NCI-H2196 (cell line): Measurements from ENCODE around the gene COPA.
"Not testable (repeated sequence)": the region's sequence is repeated elsewhere in the genome, so short reads cannot be mapped to it uniquely, and the experiment has no call there.

ENCODE experiments used
- DNase-seq: peaks from one replicate; lab custom pipeline; 2025; ENCODE audit not compliant: unreplicated experiment; lab: John Stamatoyannopoulos, UW

Gene COPA

GRCh38 chr1:160328184-160328583, 14.9 kb downstream of the COPA start:
- DNase-seq, result no peak

- DNase-seq, result no peak
These were observed 16.6 kb downstream of the COPA start for GRCh38 chr1:160326418-160326817.

- DNase-seq, result peak; percentile 79
These were observed 17.8 kb downstream of the COPA start for GRCh38 chr1:160325252-160325651.

GRCh38 chr1:160322831-160323230, 20.2 kb downstream of the COPA start:
- no peak for DNase-seq

- DNase-seq, result no peak
These were observed 27.7 kb downstream of the COPA start for GRCh38 chr1:160315359-160315758.

GRCh38 chr1:160309571-160309970, 33.5 kb downstream of the COPA start:
- DNase-seq, result no peak

GRCh38 chr1:160309185-160309557, 33.9 kb downstream of the COPA start:
- no peak for DNase-seq

GRCh38 chr1:160308451-160309184, 34.4 kb downstream of the COPA start:
- DNase-seq, result no peak

- DNase-seq, result no peak
These were observed 35.8 kb downstream of the COPA start for GRCh38 chr1:160307118-160307791.

- no peak for DNase-seq
These were observed 42.9 kb downstream of the COPA start for GRCh38 chr1:160300173-160300572.

- no peak for DNase-seq
These were observed 47.0 kb downstream of the COPA start for GRCh38 chr1:160296036-160296435.

- no peak for DNase-seq
These were observed 49.8 kb downstream of the COPA start for GRCh38 chr1:160293020-160293968.

- DNase-seq, result peak; percentile 66
These were observed 51.5 kb downstream of the COPA start for GRCh38 chr1:160291248-160292220.

GRCh38 chr1:160287769-160288168, 55.3 kb downstream of the COPA start:
- not testable (repeated sequence) for DNase-seq

GRCh38 chr1:160285506-160285905, 57.5 kb downstream of the COPA start:
- DNase-seq, result no peak

- DNase-seq, result peak; percentile 87
These were observed 58.2 kb downstream of the COPA start, which contains the start of gene PEX19 for GRCh38 chr1:160284782-160285344. PEX19 (minus strand) TSS chr1:160285133; CDS start chr1:160285124, 9 bp downstream.

GRCh38 chr1:160284220-160284781, 58.7 kb downstream of the COPA start:
- DNase-seq, result no peak

GRCh38 chr1:160282807-160283206, 60.2 kb downstream of the COPA start:
- no peak for DNase-seq

GRCh38 chr1:160277987-160278386, 65.1 kb downstream of the COPA start:
- DNase-seq, result no peak

GRCh38 chr1:160277330-160277729, 65.7 kb downstream of the COPA start:
- no peak for DNase-seq
